GM03348 (cell line): ENCODE measurements around the gene RAB18.
A peak's percentile ranks its signal among the peaks of the same experiment; 100 is the strongest.
"Not testable (repeated sequence)": the region's sequence is repeated elsewhere in the genome, so short reads cannot be mapped to it uniquely, and the experiment has no call there.

Experiments used
- DNase-seq: peaks from one replicate; pipeline ENCODE4 v3.0.0; 2012; ENCODE audit warnings: low spot score

The RAB18 gene

GRCh38 chr10:27547047-27547446 lies 42.9 kb downstream of the RAB18 start:
- no peak for DNase-seq

GRCh38 chr10:27547482-27547881 lies 43.4 kb downstream of the RAB18 start:
- DNase-seq = no peak

GRCh38 chr10:27550823-27551222 lies 46.7 kb downstream of the RAB18 start:
- no peak for DNase-seq

DNA sequence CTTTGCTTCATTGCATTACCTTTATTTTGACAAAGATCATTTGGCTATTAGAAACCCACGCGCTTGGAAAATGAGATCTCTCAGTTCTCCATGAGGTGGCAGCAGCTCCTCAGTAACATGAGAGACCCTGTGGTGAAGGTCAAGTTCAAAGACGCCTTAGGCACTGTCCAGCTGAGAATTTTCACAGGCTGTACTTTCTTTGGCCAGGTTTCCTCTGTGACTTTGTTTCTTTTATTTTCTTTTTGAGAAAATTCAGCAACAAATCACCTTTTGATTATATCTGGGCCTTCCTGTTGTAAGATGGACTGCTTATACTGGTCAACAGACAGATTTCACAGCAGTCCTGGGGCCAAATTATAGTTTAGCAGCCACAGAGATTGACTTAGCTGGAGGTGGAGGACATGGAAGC lies 54.5 kb downstream of the RAB18 start:
- peak; percentile 71 for DNase-seq

GRCh38 chr10:27561334-27561733 lies 57.2 kb downstream of the RAB18 start:
- no peak for DNase-seq

GRCh38 chr10:27564398-27564797 lies 60.3 kb downstream of the RAB18 start:
- DNase-seq = no peak

GRCh38 chr10:27564880-27565279 lies 60.8 kb downstream of the RAB18 start:
- no peak for DNase-seq

- peak; percentile 20 for DNase-seq
Measured at GRCh38 chr10:27568196-27569175, 64.4 kb downstream of the RAB18 start.

- DNase-seq = no peak
Measured at GRCh38 chr10:27569946-27570345, 65.8 kb downstream of the RAB18 start.

GRCh38 chr10:27577038-27577437 lies 72.9 kb downstream of the RAB18 start:
- DNase-seq = not testable (repeated sequence)

DNA sequence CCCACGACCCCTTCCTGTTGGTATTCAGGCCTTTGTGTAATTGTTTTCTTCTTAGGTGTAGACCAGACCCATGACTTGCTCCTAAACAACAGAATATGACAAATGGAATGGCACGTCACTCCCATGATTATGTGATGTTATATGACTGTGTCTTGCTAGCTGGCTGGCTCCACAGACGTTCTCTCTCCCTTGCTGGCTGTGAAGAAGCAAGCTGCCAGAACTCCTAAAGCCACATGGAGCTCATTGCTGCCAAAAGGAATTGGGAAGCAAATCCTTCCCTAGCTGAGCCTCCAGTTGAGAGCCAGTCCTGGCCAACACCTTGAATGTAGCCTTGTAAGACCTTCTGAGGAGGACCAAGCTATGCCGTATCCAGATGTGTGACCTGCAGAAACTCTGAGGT lies 74.2 kb downstream of the RAB18 start:
- DNase-seq = no peak

DNA sequence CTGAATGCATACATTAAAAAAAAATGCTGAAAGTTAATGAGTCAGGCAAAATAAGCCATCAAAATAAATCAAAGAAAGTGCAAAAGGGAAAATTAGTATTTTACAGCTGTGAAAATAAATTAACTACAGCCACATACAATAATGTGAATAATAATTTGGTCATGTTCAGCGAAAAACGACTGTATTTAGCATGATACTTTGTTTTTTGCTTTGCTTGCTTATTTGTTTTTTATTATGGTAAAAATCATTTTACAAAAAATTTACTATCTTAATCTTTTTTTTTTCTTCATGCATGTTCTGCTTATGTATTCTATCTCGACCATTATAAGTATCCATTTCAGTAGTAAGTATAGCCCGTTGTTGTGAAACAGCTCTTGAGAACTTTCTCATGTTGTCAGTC lies 77.1 kb downstream of the RAB18 start:
- no peak for DNase-seq

DNA sequence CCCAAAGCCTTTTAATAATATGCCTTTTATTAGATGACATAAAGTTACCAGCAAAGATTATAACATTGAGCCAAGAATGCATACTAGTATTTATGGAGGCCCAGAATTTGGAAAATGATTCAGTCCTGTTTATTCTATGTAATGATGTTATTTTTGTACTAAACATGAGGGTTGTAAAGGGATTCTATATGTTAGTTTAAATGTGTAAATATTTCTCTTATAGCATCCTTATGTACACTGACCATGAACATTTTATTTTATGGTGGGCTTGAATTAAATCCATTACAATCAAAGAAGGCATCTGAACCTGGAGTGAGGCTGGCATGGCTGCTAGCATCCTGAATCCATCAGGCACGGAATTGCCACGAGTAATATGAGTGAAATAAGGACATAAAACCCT lies 80.2 kb downstream of the RAB18 start:
- DNase-seq = no peak
